GM19372 (cell line): ENCODE data around the gene GOLGA7B.

Source experiments
- ATAC-seq: cut with Tn5 transposase; IDR thresholded peaks from one replicate; pipeline ENCODE4 v1.9.1; 2021; ENCODE audit warnings: mild to moderate bottlenecking, low read depth, moderate library complexity; ENCODE audit not compliant: unreplicated experiment

The GOLGA7B gene

DNA sequence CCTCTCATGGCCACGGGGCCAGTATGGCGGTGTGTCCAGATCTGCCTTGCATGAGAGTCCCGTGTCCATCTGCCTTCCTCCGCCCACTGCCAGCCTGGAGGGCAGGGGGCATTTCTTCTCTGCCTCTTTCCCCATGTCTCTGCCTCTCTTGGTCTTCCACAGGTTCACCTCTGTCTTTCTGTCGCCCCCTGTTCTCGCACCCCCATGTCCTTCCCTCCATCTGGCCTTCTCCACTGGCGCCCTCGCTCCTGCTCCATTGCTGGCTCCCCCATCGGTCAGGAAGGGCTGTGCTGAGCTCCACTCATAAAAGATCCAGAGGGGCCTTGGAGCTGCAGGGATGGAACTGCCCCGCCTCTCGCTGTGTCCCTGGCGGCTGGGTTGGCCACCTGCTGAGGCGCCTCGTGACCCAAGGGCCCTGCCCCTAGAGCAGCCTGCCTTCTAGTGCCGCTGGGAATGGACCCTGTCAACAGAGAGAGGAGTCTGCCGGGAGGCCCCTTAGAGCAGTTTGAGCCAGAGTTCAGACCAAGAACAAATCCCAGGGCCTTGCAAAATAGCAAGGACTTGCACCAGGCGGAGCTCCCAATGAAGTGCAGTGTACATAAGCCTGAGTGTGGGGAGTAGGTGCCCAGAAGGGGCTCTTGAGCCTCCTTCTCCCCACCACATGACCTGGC is 42.0 kb downstream of the GOLGA7B start:
- ATAC-seq, result no peak

DNA sequence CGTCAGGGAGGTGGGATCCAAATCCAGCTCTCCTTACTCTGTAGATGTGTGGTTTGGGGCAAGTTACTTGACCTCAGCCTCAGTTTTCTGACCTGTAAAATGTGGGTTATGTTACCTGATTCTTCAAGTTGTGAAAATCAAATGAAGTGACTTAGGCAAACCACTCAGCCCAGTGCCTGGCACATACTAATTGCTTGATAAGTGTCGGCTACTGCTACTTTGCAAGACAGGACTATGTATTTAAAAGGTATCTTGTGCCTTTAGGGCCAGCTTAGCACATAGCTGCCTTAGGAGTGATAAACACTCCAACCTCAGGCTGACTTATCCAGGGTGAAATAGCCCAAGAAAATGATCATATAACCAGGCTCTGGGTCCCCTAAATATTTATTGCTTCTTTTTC is 42.9 kb downstream of the GOLGA7B start:
- no peak for ATAC-seq

DNA sequence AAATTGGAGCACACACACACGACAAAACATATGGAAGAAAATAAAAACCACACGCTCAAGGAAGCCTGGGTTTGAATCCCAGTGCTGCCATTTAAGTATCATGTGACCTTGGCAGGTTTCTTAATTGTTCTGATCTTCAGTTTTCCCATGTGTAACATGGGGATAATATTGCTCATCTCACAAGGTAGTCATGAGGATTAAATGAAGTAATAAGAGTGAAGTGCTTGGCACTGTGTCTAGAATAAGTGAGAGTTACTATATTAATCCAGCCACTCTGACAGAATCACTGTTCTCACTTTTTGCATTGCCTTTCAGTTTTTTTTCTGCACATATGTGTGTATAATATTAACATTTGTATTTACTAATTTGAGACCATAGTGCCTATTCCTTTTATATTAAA is 43.3 kb downstream of the GOLGA7B start:
- no peak for ATAC-seq

DNA sequence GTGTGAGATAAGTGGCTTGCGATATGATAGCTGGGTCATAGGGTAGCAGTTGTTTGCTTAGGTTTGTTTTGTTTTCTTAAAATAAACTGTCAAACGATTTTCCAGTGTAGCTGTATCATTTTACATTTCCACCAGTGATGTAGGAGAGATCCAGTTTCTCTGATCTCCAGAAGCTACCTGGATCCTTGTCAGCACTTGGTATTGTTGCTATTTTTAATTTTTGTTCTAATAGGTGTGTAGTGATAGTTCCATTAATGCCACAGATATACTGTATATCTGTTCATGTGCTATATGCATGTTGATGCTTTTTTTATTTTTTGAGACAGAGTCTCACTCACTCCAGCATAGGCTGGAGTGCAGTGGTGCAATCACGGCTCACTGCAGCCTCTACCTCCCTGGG is 44.4 kb downstream of the GOLGA7B start:
- no peak for ATAC-seq

DNA sequence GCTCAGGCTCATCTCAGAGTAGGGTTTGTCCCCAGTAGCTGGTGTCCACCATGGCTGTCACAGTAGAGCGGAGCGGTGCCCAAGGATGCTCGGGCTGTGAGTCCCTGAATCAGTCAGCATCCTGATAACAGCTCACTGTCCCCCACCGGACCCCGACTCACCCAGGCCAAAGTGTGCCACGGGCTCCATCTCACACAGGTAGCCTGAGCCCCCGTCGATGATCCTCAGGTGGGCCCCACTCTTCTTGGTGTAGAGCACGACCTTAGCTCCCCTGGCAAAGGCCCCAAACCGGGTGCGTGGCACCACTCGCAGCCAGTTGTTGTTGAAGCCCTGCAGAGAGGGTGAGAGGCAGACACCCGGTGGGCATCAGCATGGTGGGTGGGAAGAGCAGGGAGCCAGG is 45.4 kb downstream of the GOLGA7B start:
- no peak for ATAC-seq

DNA sequence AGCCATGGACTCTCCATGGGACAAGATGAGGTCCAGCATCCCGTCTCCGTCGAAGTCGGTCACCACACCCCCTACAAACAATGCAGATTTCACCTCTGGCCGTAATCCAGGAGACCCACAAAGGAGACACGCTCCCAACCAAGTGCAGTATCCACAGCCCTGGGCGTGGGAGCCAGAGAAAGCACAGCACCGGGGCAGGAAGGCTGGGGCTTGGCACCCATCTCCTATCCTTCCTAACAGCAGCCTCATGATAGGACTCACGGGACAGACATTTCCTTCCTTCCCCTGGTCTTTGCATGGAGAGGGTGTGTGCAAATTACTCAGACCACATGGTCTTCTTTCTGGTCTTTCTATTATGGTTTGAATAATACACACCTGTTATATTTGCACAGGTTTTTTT is 46.3 kb downstream of the GOLGA7B start:
- ATAC-seq, result no peak

DNA sequence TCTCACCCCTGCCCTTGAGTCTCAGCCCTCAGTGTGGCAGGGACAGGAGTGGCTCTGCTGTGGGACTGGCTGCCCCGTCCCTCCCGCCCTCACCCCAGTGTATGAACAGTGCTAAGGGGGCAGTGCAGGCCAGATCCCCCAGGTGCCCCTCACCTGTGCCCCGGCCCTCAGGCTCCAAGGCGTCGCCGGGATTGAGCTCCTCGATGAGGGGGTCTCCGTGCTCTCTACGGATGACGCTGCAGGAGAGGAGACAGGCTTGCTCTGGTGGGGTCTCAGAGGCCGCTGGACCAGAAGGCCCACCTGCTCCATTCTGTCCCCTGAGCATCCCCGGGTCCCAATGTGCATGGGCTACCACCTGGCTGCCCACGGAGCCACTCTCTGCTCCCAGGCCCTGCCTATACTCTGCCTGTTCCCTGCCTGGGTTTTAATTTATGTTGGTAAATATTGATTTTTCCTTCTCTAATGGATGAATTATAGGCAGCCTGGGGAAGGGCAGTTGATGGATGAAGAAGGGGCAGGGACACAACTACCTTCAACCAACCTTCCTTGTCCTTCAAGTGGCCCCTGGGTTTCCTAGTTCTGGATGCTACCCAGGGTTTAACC is 47.2 kb downstream of the GOLGA7B start:
- no peak for ATAC-seq

DNA sequence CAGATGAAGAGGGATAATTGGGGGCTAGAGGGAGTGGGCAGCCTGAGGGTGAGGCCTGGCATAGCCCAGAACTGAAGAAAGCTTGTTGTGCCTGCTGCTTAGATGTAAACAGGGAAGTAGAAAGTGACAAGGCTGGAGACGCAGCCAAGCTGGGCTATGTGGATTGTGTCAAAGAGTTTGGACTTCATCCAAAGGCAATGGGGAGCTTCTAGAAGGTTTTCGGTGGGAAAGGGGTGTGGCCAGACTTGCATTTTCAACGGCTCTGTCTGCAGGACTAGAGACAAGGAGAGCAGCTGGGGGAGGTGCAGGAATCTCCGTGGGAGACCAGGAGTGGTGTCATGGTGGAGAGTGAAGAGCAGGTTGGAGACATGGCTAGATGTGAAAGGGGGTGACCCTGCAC is 48.8 kb downstream of the GOLGA7B start:
- no peak for ATAC-seq

DNA sequence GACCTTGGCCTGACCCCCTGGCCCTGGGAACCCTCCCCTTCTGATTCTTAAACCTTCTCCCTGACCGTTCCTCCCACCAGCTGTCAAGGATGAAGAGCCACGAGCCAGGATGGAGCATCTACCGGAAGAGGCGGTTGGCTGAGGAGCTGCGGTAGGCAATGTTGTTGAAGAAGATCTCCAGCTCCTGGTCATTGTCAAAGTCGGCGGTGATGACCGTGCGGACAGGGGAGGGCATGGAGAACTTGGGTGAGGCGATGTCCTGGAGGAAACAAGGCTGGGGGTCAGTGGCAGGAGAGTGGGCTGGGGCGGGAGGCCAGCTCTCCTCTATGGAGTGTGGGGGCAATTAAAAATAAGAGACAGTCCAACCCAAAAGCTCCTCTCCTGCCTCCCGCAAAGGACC is 51.7 kb downstream of the GOLGA7B start:
- no peak for ATAC-seq

DNA sequence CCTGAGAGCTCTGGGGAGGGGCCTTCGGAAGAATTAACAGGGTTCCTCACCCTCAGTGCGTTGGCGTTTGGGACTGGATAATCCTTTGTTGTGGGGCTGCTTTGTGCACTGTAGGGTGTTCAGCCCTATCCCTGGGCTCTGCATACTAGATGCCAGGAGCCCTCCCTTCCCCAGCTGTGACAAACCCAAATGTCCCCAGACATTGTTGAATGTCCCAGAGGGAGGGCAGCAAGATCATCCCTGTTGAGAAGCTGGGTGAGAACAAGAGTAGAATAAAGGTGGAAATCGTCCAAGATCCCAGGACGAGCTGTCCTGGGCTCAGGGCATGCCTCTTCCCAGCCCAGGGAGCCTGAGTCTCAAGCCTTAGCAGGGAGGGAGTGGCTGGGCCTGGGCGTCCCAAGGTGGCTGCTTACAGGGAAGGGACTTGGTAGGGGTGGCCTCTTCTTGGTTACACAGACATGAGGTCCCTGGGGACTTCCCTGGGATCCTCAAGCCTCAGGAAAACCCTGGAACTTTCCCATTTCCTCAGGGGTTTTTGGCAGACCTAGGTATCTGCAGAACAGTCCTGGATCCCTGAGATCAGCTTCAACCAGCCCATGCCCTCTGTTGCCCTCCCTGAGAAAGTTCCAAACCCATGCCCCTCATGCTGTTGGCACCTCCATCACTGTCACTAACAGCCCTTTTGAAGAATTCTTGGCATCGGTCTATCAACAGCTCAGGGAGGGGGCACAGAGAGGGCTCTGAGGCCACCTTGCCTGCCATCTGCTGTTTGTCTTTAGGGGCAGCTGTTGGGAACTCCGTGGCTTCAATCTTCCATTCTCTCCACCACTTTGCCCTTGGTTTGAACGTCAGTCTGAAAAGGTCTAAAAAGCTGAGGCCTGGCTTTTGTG is 53.7 kb downstream of the GOLGA7B start:
- ATAC-seq, result no peak

DNA sequence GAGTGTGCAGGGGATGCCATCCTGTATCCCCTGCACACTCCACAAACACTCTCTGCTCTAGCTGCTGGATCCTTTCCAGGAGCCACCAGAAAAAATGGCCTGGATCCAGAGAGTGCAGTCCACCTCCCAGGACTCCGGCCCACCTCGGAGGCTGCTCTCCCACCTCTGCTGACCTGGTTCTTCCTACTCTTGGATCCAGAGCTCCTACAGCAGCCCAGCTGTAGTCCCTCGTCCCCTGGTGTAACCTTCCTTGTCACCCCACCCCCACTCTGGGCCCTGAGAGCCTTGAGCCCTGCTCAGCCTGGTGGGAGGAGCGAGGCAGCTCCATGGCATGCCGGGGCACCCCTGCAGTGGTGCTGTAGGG is 54.4 kb downstream of the GOLGA7B start:
- no peak for ATAC-seq

DNA sequence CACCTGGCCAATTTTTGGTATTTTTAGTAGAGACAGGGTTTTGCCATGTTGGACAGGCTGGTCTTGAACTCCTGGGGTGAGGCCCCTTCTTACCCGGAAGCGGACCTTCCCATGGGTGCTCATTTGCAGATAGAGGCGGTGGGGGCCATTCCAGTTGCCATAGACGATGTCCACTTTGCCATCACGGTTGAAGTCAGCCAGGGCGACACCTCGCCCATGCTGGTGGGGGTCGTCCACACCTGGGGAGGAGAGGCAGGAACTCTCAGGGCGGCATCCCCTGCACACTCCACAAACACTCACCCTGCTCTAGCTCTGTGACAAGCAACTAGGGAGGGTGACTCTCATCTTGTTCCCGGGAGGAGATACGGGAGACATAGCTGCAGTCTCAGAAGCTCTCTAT is 54.9 kb downstream of the GOLGA7B start:
- ATAC-seq, result no peak

DNA sequence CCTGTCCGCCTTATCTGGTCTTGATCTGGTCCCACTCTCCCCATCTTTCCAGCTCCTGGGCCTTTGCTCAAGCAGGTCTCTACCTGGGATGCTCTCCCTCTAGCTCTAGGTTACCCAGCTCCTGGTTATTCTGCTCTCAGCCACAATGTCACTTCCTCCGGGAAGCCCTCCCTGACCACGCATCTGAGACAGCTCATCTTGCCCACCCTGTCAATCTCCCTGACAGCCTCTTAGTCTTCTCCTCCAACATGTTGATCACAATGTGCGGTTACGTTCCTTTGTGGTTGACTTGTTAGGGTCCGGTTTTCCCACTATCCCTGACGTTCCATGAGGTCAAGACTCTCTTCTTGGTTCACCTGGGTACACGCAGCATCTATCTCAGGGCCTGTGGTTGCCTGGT is 55.6 kb downstream of the GOLGA7B start:
- ATAC-seq, result no peak

DNA sequence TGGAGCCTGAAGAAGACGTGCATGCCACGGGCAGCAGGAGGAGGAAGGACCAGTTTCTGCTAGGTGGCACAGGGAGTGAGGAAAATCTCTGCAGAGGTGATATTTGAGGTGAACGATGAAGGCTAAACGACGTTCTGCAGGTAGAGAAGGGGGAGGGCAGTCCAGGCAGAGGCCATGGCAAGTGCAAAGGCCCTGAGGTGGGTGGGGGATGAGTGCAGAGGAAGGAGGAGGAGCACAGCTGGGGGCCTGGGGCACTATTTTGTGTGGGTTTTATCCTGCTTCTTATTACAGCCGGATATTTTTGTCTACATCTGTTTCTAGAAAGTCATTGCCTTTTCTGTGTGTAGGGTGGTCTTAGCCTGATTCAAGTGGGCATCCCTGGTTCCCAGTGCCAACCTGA is 57.6 kb downstream of the GOLGA7B start:
- no peak for ATAC-seq

DNA sequence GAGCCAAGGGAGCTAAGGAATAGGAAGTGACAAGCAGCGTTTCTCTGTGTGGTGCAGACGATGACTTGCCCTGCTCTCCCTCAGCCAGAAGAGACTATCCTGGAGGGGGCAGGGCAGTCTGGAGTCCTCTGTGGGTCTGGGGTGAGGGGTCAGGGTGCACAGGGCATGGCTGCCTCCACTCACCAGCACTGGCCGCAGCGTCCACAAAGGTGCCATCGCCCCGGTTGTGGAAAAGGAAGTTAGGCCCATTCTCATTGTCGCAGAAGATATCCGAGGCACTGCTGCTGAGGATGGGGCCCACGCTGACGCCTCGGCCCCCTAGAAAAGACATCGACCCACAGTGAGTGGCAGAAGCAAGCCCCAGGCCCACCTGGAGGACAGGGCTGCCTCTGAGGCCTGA is 58.2 kb downstream of the GOLGA7B start:
- no peak for ATAC-seq

DNA sequence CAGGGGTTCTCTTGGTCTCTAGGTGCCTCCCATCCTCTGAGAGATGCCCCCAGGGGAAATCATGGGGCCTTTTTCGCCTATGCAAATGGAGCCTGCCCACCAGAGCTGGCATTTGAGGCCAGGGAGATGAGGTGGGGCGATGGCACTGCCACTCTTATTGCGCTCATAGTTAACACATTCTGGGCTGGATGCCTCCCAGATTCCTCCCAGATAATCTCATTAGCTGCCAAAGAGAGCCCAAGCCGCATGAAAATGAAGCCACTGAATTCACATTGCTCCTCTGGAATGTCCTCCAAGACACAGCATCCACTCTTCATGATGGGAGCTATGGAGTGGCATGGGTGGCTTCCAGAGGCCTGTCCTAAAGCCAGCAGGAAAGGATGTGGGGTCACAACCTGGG is 61.0 kb downstream of the GOLGA7B start:
- no peak for ATAC-seq

DNA sequence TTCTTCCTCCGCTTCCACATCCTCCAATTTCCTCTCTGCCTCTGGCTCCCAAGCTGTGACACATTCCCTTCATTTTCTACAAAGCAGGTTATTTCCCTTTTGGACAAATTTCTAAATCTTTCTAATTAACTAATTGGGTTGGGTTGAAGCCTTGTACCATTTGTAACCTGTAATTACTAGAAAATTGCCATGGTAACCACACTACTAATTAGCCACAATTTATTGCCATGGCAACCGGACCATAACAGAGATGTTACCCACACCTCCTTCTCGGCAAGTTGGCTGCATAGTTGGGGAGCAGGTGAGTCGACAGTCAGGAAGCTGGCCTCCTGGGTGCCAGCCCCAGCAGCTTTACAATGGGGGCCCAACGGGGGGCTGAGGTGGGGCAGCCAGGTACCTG is 61.6 kb downstream of the GOLGA7B start:
- no peak for ATAC-seq

DNA sequence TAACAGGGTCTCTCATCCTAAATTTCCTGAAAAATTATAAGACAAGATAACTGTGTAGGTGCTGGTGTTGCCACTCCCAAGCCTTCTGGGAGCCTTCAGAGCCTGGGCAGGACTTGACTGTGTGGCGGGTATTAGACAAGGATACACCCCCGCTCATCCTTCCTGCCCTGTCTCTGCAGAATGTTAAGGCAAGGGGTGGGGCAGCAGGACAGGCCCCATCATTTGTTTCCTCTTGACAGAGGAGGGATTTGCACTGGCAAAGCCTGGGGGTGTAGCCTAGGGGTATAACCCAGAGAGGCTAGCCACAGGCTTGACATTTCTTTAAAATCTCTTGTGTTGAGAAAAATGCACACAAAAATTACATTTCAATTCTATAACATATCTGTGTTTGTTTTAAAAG is 63.5 kb downstream of the GOLGA7B start:
- no peak for ATAC-seq

DNA sequence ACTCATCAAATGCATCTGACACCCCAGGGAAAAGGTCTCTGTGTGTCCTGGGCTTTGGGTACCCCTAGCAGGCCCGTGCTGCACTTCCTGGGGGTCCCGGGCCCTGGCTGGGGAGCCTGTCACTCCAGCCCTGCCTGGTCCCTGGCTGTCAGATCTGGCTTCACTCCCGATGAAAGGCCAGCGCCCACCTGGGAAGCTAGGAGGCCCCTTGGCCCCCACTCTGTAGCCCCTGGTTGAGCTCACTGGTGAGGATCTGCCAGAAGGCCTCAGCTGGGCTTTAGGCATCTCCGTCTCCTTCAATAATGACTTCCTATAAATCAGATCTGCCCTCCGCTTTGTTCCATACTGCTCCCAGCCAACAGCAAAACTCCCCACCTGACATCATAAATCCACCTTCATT is 64.0 kb downstream of the GOLGA7B start:
- no peak for ATAC-seq

DNA sequence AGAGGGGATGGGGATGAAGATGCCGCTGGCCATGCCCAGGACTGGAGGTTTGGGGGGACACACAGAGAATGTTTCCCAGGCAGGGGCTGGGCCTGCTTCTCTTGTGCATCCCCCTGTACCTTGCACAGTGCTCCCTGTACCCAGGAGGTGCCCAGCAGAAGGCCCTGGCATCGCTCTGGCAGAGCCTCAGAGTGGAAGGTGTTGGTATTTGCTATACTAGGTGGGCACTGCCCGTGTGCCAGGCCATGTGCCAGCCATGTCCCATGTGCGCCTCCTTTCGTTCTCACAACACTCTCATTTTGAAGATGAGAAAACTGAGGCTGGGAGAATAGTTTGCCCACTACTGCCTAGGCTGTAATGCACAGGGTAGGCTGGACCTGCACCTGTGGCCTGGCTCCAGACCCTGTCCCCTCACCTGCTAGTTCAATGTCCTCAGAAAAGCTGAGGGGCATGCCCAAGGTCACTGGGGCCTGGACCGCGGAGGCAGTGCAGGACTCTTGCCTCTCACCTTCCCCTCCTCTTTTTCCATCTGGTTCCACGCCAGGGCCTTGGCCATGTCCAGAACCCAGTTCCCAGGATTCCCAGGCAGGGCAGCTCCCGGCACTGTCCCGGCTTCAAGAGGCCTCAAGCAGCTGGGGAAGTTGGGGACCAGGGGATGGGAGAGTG is 64.7 kb downstream of the GOLGA7B start:
- ATAC-seq, result no peak

DNA sequence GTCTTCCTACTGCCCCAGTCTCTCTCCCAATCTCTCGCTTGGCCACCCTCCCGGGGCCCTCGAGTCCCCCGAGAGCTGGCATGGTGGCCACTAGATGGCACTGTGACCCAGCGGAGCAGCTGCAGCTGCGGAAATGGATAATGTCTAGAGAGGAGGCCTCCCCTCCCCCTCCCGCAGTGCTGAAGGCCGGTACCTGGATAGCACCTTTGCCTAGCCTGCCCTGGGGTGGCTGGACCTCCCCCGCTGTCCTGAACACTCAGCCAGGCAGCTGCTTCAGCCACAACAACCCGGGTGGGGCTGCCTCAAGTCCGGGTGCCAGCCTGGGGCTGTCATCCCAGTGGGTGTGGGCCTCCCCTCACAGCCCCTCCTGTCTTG is 65.2 kb downstream of the GOLGA7B start:
- no peak for ATAC-seq
